ENCODE measurements around the gene DMRT1. TPM values are rescaled to one million over a fixed set of nuclear protein-coding genes. Genes with fewer than 3 reads are reported as not detected.
A peak's percentile ranks its signal among the peaks of the same experiment; 100 is the strongest.
"Not testable (repeated sequence)": the region's sequence is repeated elsewhere in the genome, so short reads cannot be mapped to it uniquely, and the experiment has no call there.

Gene DMRT1
- polyA plus RNA-seq, 4 donors = not detected

DNA sequence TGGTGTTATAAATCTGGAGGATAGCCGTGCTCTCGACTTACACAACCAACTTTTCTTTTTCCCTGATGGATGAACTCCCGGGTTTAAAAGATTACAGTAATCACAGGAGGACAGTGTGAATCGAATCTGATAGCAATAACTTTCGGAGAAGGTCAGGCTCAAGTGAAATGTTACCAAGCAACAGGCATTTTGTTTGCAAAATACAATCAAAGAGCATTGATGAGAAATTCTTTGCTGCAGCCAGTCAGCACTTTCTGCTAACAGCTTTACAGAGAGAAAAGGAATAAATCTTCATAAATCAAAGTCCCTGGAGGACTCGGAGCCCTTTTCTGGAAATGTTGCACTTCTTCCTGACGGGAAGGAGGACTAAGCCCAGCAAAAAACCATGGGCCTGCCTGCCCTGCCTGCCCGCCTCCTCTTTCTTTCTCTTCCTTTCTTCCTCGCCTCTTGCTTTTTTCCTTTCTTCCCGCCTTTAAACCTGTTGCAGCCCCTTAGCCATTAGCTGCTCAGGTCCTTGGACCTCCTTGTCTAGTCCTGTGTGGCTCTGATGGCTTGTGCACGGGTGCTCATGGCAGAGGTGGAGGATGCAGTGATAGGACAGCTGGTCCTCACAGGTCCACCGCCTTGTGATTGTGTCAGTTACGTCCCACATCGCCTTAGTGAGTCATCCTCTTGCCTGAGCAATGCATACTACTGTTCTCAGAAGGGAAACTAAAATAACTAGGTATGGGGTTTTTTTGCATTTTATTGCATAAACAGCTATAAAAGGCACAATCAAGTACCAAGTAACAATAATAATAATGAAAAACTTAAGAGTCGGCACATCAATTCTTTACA lies 141.1 kb downstream of the DMRT1 start:
- DNase-seq (ENCODE audit: low read depth in 4 of 4, low spot score in 2 of 4) = no peak

DNA sequence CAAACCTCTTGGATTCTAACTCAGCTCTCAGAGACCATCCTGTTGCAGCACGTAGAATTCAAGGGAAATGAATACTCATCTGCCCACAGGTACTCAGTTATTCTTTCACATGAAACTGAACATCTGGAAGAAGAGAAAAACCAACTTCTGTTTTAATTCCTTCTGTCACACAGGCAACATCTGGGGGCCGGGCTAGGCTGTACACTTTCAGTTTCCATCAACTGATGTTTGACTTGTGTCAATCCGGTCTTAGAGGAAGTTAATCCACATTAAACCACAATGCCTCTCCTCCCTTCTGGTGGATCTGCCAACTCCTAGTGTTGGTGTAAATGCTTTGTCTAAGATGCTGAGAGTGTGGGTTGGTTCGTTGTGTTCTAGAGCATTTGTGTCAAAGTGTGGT lies 152.5 kb downstream of the DMRT1 start:
- no peak for DNase-seq (ENCODE audit: low read depth in 4 of 4, low spot score in 2 of 4)

DNA sequence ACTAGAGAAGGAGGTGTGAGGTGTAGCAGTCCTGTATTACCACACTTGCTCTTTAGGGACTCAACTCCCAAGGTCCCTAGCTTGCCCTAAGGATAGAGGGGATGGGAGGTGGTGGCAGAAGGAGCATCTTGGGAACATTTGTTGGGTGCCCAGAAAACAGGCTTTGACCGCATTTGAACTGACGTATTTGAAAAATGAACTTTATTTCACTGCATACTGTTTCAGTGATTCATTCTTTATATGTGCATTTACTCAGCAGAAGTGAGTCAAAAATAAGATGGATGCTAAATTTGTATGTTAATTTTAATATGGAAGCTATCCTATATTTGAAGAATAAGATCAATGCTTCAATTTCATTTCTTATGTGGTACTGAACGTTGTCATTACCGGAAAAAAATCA lies 153.7 kb downstream of the DMRT1 start:
- no peak for DNase-seq (ENCODE audit: low read depth in 4 of 4, low spot score in 2 of 4)

DNA sequence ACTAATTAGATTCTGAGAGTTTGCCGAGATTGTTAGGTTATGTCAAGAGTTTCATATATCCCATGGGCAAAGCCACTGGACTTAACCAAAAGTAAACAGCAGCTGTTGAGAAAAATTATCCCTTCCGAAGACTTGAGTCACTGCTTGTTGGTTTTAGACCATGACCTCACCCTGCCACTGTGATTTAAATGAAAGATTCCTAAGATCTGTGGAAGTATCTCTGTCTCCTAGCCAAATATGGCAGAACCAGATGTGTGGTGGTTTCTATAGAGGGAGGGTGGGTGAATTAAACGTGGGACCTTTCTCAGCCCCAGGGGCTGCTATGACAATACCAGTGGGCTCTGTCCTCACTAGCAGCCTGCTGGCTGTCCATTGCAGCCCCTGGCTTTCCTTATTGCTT lies 154.3 kb downstream of the DMRT1 start:
- no peak for DNase-seq (ENCODE audit: low read depth in 4 of 4, low spot score in 2 of 4)

DNA sequence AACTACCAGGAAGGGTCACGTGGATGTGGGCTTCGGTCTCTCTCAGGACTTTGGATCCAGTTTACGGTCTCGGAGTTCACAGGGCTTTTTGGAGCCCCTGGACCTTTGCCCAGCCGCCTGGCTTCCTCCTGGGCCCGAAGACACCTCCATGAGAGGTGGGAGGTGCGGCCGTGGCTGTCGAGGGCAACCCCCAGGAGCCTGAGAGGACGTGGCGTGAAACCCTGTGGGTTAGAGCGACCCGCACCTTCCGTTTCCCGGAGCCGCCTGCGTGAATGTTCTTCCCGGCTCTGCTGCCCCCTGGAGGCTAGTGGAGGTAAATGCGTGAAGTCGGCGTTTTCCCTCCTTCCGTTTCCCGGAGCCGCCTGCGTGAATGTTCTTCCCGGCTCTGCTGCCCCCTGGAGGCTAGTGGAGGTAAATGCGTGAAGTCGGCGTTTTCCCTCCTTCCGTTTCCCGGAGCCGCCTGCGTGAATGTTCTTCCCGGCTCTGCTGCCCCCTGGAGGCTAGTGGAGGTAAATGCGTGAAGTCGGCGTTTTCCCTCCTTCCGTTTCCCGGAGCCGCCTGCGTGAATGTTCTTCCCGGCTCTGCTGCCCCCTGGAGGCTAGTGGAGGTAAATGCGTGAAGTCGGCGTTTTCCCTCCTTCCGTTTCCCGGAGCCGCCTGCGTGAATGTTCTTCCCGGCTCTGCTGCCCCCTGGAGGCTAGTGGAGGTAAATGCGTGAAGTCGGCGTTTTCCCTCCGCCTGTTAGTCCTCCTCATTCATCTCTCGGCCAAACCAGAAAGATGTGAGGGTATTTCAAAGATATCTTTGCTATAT lies 157.0 kb downstream of the DMRT1 start:
- DNase-seq (ENCODE audit: low read depth in 4 of 4, low spot score in 2 of 4) = not testable (repeated sequence)

DNA sequence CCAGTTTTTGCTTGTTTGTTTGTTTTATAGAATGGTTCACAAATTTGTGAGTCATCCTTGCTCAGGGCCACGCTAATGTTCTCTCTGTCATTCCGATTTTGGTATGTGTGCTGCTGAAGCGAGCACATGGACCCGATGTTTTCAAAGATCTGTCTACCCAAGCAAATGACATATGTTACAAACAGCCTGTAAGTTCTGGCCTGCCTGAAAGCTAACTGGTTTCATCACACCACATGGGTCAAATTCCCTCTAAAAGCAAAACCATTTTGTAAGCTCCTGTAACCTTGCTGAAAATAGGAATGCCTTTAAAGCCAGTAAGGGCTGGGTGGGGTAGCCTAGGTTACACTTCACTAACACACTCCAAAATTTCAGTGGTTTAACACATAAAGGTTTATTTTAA lies 160.3 kb downstream of the DMRT1 start:
- DNase-seq (ENCODE audit: low read depth in 4 of 4, low spot score in 2 of 4) = no peak

DNA sequence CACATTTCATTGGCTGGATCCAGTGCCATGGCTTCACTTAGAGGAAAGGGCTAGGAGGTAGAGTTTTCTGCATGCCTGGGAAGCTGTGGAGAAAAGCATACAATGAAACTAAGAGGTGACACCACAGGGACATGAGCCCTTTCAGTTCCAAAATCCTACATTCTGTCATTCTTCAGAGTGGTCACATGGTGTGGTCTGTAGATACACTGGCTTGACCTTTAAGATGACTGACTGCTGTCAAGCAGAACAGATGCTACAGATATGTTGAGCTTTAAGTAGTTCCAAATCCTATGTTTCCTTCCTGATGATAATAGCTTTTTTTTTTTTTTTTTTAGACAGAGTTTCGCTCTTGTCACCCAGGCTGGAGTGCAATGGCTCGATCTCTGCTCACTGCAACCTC lies 161.2 kb downstream of the DMRT1 start:
- no peak for DNase-seq (ENCODE audit: low read depth in 4 of 4, low spot score in 2 of 4)

DNA sequence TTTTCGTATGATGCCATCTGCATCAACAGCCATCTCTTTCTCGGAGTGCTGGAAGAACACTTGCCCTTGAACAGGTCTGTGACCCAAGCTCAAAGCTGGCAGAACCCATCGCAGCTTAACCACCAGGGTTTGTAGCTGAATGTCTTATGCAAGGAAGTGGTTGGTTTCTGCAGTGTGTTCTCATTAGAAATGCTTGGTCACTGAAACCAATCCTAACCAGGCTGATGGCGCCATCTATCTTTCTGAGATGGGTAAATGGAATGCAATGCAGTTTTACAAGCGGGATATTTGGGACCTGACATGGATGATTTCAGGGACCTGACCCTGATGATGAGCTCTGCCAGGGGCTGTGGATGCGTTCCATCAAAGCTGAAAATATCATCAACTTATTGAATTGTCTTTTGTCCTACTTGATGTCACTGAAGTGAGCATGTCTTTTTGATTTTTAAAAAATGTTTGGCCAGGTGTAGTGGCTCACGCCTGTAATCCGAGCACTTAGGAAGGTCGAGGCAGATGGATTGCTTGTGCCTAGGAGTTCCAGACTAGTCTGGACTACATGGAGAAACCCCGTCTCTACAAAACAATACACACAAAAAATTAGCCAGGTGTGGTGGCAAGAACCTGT lies 163.7 kb downstream of the DMRT1 start:
- DNase-seq (ENCODE audit: low read depth in 4 of 4, low spot score in 2 of 4) = peak in 1 of 4 donors; percentile 40

DNA sequence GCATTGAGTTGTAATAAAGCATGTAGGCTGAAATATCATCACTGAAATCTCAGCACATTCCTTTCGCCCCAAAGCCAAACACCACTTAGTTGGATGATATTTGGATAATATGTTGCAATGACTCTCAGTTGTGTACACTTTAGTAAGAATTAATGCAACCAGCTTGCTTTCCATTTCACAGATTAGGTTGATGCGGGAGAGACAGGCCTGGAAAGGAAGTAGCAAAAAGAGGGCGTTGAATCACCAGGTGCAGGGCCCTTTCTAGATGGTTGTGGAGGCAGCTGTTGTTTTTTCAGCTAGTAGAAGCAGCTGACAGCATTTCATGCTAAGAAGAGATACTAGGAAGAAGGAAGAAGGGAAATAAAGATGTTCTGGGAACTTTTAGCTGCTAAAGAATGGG lies 165.8 kb downstream of the DMRT1 start:
- no peak for DNase-seq (ENCODE audit: low read depth in 4 of 4, low spot score in 2 of 4)

DNA sequence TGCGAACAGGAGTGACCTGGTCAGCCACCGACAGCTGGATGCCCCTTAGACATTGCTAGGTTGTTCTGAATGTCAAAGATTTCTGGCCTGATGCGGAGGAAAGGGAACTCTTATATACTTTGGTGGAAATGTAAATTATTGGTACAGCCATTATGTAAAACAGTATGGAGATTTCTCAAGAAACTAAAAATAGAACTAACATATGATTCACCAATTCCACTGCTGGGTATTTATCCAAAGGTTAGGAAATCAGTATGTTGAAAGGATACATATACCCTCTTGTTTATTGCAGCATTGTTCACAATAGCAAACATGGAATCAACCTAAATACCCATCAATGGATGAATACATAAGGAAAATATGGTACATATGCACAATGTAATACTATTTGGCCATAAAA lies 166.7 kb downstream of the DMRT1 start:
- no peak for DNase-seq (ENCODE audit: low read depth in 4 of 4, low spot score in 2 of 4)

DNA sequence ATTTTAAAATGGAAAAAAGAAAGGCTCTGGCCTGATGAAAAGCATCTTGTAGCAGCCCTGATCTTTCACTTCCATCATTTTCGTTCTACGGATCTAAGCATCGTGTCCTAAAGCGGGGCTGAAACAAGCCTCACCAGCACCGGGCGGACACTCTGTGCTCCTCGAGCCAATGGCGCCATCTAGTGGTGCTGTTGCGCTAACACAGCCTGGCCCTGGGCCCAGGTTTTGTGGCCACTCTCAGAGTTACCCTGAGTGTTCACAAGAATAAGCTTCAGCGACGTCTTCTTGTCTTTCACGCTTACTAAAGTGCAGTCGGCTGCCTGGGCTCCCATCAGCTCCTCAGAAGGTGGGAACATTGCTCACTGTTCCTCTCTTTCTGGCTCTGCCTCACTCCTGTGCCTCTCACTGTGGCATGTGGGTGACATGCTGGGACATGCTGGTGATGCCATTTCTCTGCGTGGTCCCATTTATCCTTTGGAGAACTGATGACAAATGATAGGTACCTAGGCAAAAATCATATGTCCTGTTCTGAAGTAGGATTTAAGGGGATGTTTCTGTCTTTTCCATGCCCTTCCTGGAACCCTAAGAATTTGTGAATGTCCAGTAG lies 167.7 kb downstream of the DMRT1 start:
- DNase-seq (ENCODE audit: low read depth in 4 of 4, low spot score in 2 of 4) = peak in 3 of 4 donors; percentile 48 to 63 (median 51)

DNA sequence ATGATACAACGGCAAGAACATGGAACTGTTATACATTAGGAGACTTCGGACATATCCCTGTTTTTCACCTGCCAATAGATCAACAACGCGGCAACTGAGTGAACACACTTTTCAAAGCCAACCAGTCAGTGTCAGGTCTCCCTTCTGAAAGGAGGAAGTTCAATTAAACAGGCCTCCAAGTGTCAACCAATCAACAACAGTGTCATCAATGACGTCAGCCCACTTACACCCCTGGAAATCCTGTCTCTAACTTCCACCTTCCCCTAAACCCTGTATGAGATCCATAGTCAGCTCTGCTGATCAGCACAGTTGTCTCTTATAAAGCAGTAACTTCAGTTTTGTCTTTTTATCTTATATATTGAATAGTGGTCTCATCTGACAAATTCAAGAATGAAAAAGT lies 171.5 kb downstream of the DMRT1 start:
- no peak for DNase-seq (ENCODE audit: low read depth in 4 of 4, low spot score in 2 of 4)

DNA sequence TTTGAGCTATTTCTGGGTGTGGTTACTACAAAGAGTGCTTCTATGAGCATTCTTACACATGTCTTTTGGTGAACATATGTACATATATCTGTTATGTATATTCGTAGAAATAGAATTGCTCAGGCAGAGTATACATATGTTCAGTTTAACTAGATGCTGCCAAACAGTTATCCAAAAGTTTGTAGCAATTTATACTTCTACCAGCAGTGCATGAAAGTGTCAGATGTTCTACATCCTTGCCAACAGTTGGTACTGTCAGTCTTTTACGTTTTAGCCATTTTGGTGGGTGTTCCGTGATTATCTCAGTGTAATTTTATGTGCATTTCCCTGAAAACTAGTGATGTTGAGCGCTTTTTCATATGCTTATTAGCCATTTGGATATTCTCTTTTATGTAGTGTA lies 172.7 kb downstream of the DMRT1 start:
- DNase-seq (ENCODE audit: low read depth in 4 of 4, low spot score in 2 of 4) = no peak

DNA sequence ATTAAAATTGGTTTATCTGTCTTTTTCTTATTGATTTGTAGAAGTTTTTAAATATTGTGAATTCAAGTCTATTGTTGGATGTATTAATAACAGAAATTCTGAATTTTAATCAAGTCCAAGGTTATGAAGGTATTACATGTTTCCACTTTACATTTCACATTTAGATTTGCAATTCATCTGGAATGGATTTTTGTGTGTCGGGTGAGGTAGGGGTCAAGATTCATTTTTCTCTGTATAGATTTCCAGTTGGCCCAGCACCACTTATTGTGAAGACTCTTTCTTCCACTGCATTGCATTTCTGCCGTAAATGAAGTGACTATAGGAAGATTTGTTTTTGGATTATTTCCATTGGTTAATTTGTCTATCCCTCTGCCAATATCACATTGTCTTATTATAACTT lies 173.1 kb downstream of the DMRT1 start:
- no peak for DNase-seq (ENCODE audit: low read depth in 4 of 4, low spot score in 2 of 4)

DNA sequence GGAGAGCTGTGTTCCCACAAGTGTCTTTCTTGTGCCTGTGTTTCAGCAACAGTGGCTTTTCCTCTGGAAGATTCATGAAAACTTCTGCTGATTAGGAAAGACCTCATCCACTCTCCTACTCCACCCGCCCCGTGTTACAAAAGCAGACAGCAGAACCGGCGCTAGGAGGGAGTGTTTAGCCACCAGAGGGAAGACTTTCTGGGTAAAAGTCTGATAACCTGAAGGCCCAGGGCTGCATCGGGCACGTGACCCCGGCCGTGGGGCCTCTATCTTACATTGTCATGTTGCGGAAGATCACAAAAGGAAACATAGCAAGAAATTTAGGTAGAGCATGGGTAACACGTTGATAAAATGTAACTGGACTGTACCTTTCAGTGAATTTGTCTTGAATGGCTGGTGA lies 176.6 kb downstream of the DMRT1 start:
- DNase-seq (ENCODE audit: low read depth in 4 of 4, low spot score in 2 of 4) = no peak

Other genes with a start within 250 kb of the DMRT1 start
- 1 to 10 TPM; 1.6 to 1.9 (median 1.7) TPM for gene DMRT3, start 135.0 kb downstream of the DMRT1 start, polyA plus RNA-seq (ENCODE audit: insufficient read length in 4 of 4)
- 1 to 10 TPM; 2.0 to 3.5 (median 3.0) TPM for gene DMRT2, start 208.7 kb downstream of the DMRT1 start, polyA plus RNA-seq (ENCODE audit: insufficient read length in 4 of 4)

Data from left renal cortex interstitium (tissue), 4 donors.